ENCODE measurements around the gene MKNK1.

GRCh38 chr1:46524843-46525242, 79.2 kb downstream of the MKNK1 start:
- TF ChIP-seq TP53 (CRISPR knock-in tag; IDR thresholded peaks at IDR 0.05) (no peak), CTCF (IDR thresholded peaks at IDR 0.05) (no peak), CREM (CRISPR knock-in tag; IDR thresholded peaks at IDR 0.05) (no peak), ATF2 (CRISPR knock-in tag; IDR thresholded peaks at IDR 0.05; ENCODE audit: borderline replicate concordance, low read depth) (no peak), E2F4 (CRISPR knock-in tag; IDR thresholded peaks at IDR 0.05; ENCODE audit: borderline replicate concordance, low read depth) (no peak), KAT7 (CRISPR knock-in tag; IDR thresholded peaks at IDR 0.05; ENCODE audit: borderline replicate concordance) (no peak), NFE2L1 (CRISPR knock-in tag; IDR thresholded peaks at IDR 0.05) (no peak), IRF2 (CRISPR knock-in tag; IDR thresholded peaks at IDR 0.05; ENCODE audit: borderline replicate concordance, low read depth) (no peak), TEAD4 (CRISPR knock-in tag; IDR thresholded peaks at IDR 0.05) (no peak), NR3C1 (CRISPR knock-in tag; conservative IDR thresholded peaks at IDR 0.05; ENCODE audit: low read depth) (no peak), ELF4 (CRISPR knock-in tag; IDR thresholded peaks at IDR 0.05; ENCODE audit: low read depth) (no peak), FOXK1 (CRISPR knock-in tag; IDR thresholded peaks at IDR 0.05) (no peak)
- TF ChIP-seq, protein P1, sequence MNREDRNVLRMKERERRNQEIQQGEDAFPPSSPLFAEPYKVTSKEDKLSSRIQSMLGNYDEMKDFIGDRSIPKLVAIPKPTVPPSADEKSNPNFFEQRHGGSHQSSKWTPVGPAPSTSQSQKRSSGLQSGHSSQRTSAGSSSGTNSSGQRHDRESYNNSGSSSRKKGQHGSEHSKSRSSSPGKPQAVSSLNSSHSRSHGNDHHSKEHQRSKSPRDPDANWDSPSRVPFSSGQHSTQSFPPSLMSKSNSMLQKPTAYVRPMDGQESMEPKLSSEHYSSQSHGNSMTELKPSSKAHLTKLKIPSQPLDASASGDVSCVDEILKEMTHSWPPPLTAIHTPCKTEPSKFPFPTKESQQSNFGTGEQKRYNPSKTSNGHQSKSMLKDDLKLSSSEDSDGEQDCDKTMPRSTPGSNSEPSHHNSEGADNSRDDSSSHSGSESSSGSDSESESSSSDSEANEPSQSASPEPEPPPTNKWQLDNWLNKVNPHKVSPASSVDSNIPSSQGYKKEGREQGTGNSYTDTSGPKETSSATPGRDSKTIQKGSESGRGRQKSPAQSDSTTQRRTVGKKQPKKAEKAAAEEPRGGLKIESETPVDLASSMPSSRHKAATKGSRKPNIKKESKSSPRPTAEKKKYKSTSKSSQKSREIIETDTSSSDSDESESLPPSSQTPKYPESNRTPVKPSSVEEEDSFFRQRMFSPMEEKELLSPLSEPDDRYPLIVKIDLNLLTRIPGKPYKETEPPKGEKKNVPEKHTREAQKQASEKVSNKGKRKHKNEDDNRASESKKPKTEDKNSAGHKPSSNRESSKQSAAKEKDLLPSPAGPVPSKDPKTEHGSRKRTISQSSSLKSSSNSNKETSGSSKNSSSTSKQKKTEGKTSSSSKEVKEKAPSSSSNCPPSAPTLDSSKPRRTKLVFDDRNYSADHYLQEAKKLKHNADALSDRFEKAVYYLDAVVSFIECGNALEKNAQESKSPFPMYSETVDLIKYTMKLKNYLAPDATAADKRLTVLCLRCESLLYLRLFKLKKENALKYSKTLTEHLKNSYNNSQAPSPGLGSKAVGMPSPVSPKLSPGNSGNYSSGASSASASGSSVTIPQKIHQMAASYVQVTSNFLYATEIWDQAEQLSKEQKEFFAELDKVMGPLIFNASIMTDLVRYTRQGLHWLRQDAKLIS (CRISPR knock-in tag; IDR thresholded peaks at IDR 0.05; ENCODE audit: borderline replicate concordance) = no peak
- TF ChIP-seq, protein P2, sequence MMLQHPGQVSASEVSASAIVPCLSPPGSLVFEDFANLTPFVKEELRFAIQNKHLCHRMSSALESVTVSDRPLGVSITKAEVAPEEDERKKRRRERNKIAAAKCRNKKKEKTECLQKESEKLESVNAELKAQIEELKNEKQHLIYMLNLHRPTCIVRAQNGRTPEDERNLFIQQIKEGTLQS (CRISPR knock-in tag; conservative IDR thresholded peaks at IDR 0.05) = no peak
